Measurements from ENCODE around the gene TRPM3.

- TF ChIP-seq MXD4 (CRISPR knock-in tag; IDR thresholded peaks at IDR 0.05; ENCODE audit: borderline replicate concordance) (no peak), KAT7 (CRISPR knock-in tag; IDR thresholded peaks at IDR 0.05; ENCODE audit: borderline replicate concordance) (no peak), ESRRA (CRISPR knock-in tag; IDR thresholded peaks at IDR 0.05; ENCODE audit: borderline replicate concordance) (no peak), ZBTB21 (CRISPR knock-in tag; IDR thresholded peaks at IDR 0.05; ENCODE audit: borderline replicate concordance) (no peak), CTCF (IDR thresholded peaks at IDR 0.05) (no peak), ETV6 (CRISPR knock-in tag; IDR thresholded peaks at IDR 0.05) (no peak), JUN (CRISPR knock-in tag; IDR thresholded peaks at IDR 0.05) (no peak), ARID4B (CRISPR knock-in tag; IDR thresholded peaks at IDR 0.05; ENCODE audit: borderline replicate concordance) (no peak), E2F5 (CRISPR knock-in tag; IDR thresholded peaks at IDR 0.05) (no peak), MAX (CRISPR knock-in tag; IDR thresholded peaks at IDR 0.05) (no peak), CREB1 (CRISPR knock-in tag; IDR thresholded peaks at IDR 0.05) (no peak), ATF3 (CRISPR knock-in tag; conservative IDR thresholded peaks at IDR 0.05) (no peak), E2F4 (CRISPR knock-in tag; IDR thresholded peaks at IDR 0.05; ENCODE audit: borderline replicate concordance, low read depth) (no peak), USF2 (CRISPR knock-in tag; IDR thresholded peaks at IDR 0.05) (no peak)
Observed at GRCh38 chr9:70814597-70814996, 306.8 kb downstream of the TRPM3 start.

Measured in WTC11 (cell line).